SK-N-SH (cell line): ENCODE measurements around the gene TBC1D19. TPM values are rescaled to one million over a fixed set of nuclear protein-coding genes. Genes with fewer than 3 reads are reported as not detected.

Source experiments
- CTCF ChIA-PET: fragments of 300-600, 350-600 bp; formaldehyde crosslinking; extraction: SDS; loops from one replicate; lab custom pipeline; 2021; lab: Yijun Ruan, JAX
- POLR2A ChIA-PET: fragments of 350-600 bp; sonication (Branson Sonifier 250); formaldehyde crosslinking; extraction: SDS; loops from one replicate; lab custom pipeline; 2020; ENCODE audit warnings: antibody characterized with exemption, inconsistent platforms; lab: Yijun Ruan, JAX
- DNase-seq: peaks from one replicate; pipeline ENCODE4 v3.0.0; 2012
- H2AFZ ChIP-seq: fragments of 200-600 bp; sonication (generic); 2 replicates; pipeline ENCODE4 v1.8.1; 2016; ENCODE audit warnings: antibody characterized with exemption, mild to moderate bottlenecking, low read depth
- H3F3A ChIP-seq: fragments of 200-600 bp; sonication (generic); replicated peaks from 2 replicates; pipeline ENCODE3; 2016; ENCODE audit warnings: antibody characterized with exemption, mild to moderate bottlenecking; ENCODE audit not compliant: insufficient read depth
- H3K27ac ChIP-seq, 2 experiments: fragments of 200-500 bp in 1 of 2; fragments of 200-600 bp in 1 of 2; sonication (Bioruptor generic) in 1 of 2; sonication (generic), shearing (Covaris generic) in 1 of 2; 2 replicates each; pipeline versions ENCODE4 v1.5.1 to v1.6.1; 2014 to 2016; ENCODE audit warnings: low read depth in 2 of 2, inconsistent platforms in 1 of 2, low read length in 1 of 2, mild to moderate bottlenecking in 1 of 2, mixed read lengths in 1 of 2
- H3K27me3 ChIP-seq: fragments of 200-600 bp; sonication (generic), shearing (Covaris generic); 2 replicates; pipeline ENCODE4 v1.6.1; 2016; ENCODE audit warnings: mixed run types; ENCODE audit not compliant: insufficient read depth
- H3K36me3 ChIP-seq, 2 experiments: fragments of 200-500 bp in 1 of 2; fragments of 200-600 bp in 1 of 2; sonication (Bioruptor generic) in 1 of 2; sonication (generic) in 1 of 2; replicated peaks in 1 of 2; 2 replicates each; pipeline versions ENCODE3 to v1.5.1; 2014 to 2016; ENCODE audit warnings: low read length in 1 of 2, mild to moderate bottlenecking in 1 of 2; ENCODE audit not compliant: insufficient read depth in 2 of 2, control insufficient read depth in 1 of 2
- H3K4me1 ChIP-seq, 2 experiments: fragments of 200-500 bp in 1 of 2; fragments of 200-600 bp in 1 of 2; sonication (Bioruptor generic) in 1 of 2; sonication (generic), shearing (Covaris generic) in 1 of 2; 2 replicates each; pipeline versions ENCODE4 v1.5.1 to v1.6.1; 2014 to 2016; ENCODE audit warnings: low read depth in 1 of 2, low read length in 1 of 2, mixed run types in 1 of 2; ENCODE audit not compliant: insufficient read depth in 2 of 2, control insufficient read depth in 1 of 2
- H3K4me2 ChIP-seq: fragments of 200-600 bp; sonication (generic), shearing (Covaris generic); 2 replicates; pipeline ENCODE4 v1.6.1; 2017; ENCODE audit warnings: mixed run types
- H3K4me3 ChIP-seq, 2 experiments: fragments of 200-500 bp in 1 of 2; fragments of 200-600 bp in 1 of 2; sonication (Bioruptor generic) in 1 of 2; sonication (generic), shearing (Covaris generic) in 1 of 2; 2 replicates each; pipeline versions ENCODE4 v1.5.1 to v1.8.1; 2014 to 2016; ENCODE audit warnings: low read depth in 2 of 2, inconsistent platforms in 1 of 2, low read length in 1 of 2, mild to moderate bottlenecking in 1 of 2, mixed read lengths in 1 of 2, moderate library complexity in 1 of 2
- H3K79me2 ChIP-seq: fragments of 200-600 bp; sonication (generic); 2 replicates; pipeline ENCODE4 v1.8.1; 2017; ENCODE audit warnings: mild to moderate bottlenecking; ENCODE audit not compliant: insufficient read depth
- H3K9ac ChIP-seq: fragments of 200-600 bp; sonication (generic); 2 replicates; pipeline ENCODE4 v1.6.1; 2017; ENCODE audit warnings: mixed run types
- H3K9me2 ChIP-seq: fragments of 200-600 bp; sonication (generic); 2 replicates; pipeline ENCODE4 v1.6.1; 2017; ENCODE audit warnings: mixed run types
- H3K9me3 ChIP-seq: fragments of 200-600 bp; sonication (generic); 2 replicates; pipeline ENCODE4 v1.6.1; 2017; ENCODE audit warnings: mixed run types, mild to moderate bottlenecking, moderate library complexity
- H4K20me1 ChIP-seq: fragments of 200-600 bp; sonication (generic); 2 replicates; pipeline ENCODE4 v1.6.1; 2017; ENCODE audit warnings: mild to moderate bottlenecking, mixed run types; ENCODE audit not compliant: insufficient read depth
- CHD2 ChIP-seq: fragments of 150-350 bp; IDR thresholded peaks from 2 replicates; pipeline ENCODE4 v1.6.1; 2018; ENCODE audit warnings: low read length; ENCODE audit not compliant: partially characterized antibody
- FOXJ3 ChIP-seq: sonication (generic); formaldehyde crosslinking; IDR thresholded peaks from 2 replicates; pipeline ENCODE4 v1.5.1; 2020; ENCODE audit warnings: mild to moderate bottlenecking, missing genetic modification reagents
- GABPA ChIP-seq: IDR thresholded peaks from 2 replicates; pipeline ENCODE4 v1.4.0; 2012; ENCODE audit warnings: low read depth, mild to moderate bottlenecking
- GATA2 ChIP-seq: sonication (generic); formaldehyde crosslinking; IDR thresholded peaks from 2 replicates; pipeline ENCODE4 v1.5.0; 2020; ENCODE audit warnings: mild to moderate bottlenecking, missing genetic modification reagents
- NFIC ChIP-seq: IDR thresholded peaks from 2 replicates; pipeline ENCODE4 v1.4.0; 2012; ENCODE audit warnings: borderline replicate concordance
- NRF1 ChIP-seq: IDR thresholded peaks from 2 replicates; pipeline ENCODE4 v1.6.1; 2012; ENCODE audit warnings: low read depth, mild to moderate bottlenecking, low read length
- RFX5 ChIP-seq: IDR thresholded peaks from 2 replicates; pipeline ENCODE4 v1.6.1; 2012; ENCODE audit warnings: mild to moderate bottlenecking, improper control_type of control experiment, low read length
- RXRA ChIP-seq: IDR thresholded peaks from 2 replicates; pipeline ENCODE4 v1.4.0; 2012; ENCODE audit warnings: low read depth, mild to moderate bottlenecking, borderline replicate concordance
- TCF12 ChIP-seq: IDR thresholded peaks from 2 replicates; pipeline ENCODE4 v1.4.0; 2012
- TEAD4 ChIP-seq: IDR thresholded peaks from 2 replicates; pipeline ENCODE4 v1.4.0; 2012; ENCODE audit warnings: mild to moderate bottlenecking, borderline replicate concordance; ENCODE audit not compliant: insufficient read depth
- WGBS: methylation state at CpG from one replicate; pipeline ENCODE4 v1.1.6; 2017; ENCODE audit warnings: low lambda C conversion rate; 5-methylcytosine and 5-hydroxymethylcytosine counted together
- polyA plus RNA-seq, 3 experiments: library from polyadenylated mRNA; depleted of rRNA; stranded (reverse); fragments of >200 nt; gene quantifications; 2 replicates each; pipeline ENCODE4 v1.2.3, GENCODE V29; 2012
- TF ChIP-seq, protein P1 (sequence below): IDR thresholded peaks from 2 replicates; pipeline ENCODE4 v1.4.0; 2012; ENCODE audit warnings: low read depth, borderline replicate concordance
- TF ChIP-seq, protein P2 (sequence below): fragments of 150-350 bp; IDR thresholded peaks from 2 replicates; pipeline ENCODE4 v1.6.1; 2016; ENCODE audit warnings: mild to moderate bottlenecking, low read depth, low read length

The TBC1D19 gene
- polyA plus RNA-seq, 1 of the 3 experiments (the other 2 are of a cell fraction), result 4.2 TPM

DNA sequence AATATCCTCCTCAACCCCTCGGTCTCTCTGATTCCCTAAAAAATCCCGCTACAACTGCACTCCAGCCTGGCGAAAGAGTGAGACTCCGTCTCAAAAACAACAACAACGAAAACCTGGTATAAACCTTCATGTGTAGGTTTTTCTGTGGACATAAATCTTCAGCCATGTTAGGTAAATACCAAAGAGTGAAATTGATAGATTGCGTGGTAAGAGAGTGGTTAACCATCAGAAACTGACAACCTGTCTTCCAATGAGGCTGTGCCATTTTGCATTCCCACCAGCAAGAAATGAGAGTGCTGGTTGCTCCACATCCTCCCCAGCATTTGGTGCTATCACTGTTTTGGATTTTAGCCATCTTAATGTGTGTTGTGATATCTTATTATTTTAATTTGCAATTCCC, 10.9 kb downstream of the TBC1D19 start:
- no peaks in the 10 kb centered on the region for H3K4me1 ChIP-seq
- TF ChIP-seq, protein P1, sequence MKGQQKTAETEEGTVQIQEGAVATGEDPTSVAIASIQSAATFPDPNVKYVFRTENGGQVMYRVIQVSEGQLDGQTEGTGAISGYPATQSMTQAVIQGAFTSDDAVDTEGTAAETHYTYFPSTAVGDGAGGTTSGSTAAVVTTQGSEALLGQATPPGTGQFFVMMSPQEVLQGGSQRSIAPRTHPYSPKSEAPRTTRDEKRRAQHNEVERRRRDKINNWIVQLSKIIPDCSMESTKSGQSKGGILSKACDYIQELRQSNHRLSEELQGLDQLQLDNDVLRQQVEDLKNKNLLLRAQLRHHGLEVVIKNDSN, result no peak
- no peak for TF ChIP-seq RFX5
- TF ChIP-seq GABPA, result no peak
- no peak for TF ChIP-seq FOXJ3 (CRISPR knock-in tag)
- no peak for TF ChIP-seq RXRA
- ChIA-PET POLR2A (no interaction called here), CTCF (no interaction called here)
- H4K20me1 ChIP-seq, result 0 out of 2 replicates have a peak, but pooled peaks cover 3% of the 10 kb centered on the region
- no peak for DNase-seq
- H3K27me3 ChIP-seq, result no peaks in the 10 kb centered on the region
- no peak overlapping the region for H3K27ac ChIP-seq
- peaks cover 46% of the 10 kb centered on the region for H3K79me2 ChIP-seq
- H3K4me2 ChIP-seq, result no peak overlapping the region
- no peaks in the 10 kb centered on the region for H3K36me3 ChIP-seq
- no peak overlapping the region for H3K9ac ChIP-seq
- H3F3A ChIP-seq, result no peaks in the 10 kb centered on the region
- no peak overlapping the region for H2AFZ ChIP-seq
- H3K9me2 ChIP-seq, result no peaks in the 10 kb centered on the region
- WGBS, result 90% methylated on average over 6 of the region's 6 CpGs
- no peak overlapping the region for H3K4me3 ChIP-seq
- H3K9me3 ChIP-seq, result no peaks in the 10 kb centered on the region

DNA sequence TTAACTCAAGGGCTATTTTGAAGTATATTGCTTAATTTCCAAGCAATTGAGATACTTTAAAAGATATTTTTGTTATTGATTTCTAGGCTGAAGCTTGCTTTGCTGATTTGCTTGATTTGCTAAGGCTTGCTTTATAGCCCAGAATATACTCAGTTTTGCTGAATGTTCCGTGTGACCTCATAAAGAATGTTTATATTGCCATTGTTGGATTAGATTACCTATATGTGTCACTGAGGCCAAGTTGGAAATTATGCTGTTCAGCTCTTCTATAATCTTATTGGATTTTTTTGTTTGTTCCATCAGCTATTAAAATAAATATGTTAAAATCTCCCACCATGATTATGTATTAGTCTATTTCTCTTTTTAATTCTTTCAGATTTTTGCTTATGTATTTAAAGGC, 13.0 kb downstream of the TBC1D19 start:
- Histone ChIP-seq H3K9me2 (no peaks in the 10 kb centered on the region), H3F3A (no peaks in the 10 kb centered on the region), H4K20me1 (0 out of 2 replicates have a peak, but pooled peaks cover 3% of the 10 kb centered on the region), H3K9me3 (no peaks in the 10 kb centered on the region), H3K4me1 (no peaks in the 10 kb centered on the region), H3K9ac (no peak overlapping the region), H3K27ac (no peak overlapping the region), H3K36me3 (no peaks in the 10 kb centered on the region), H3K4me3 (no peak overlapping the region), H3K4me2 (no peak overlapping the region), H2AFZ (no peak overlapping the region), H3K79me2 (peaks cover 36% of the 10 kb centered on the region), H3K27me3 (no peaks in the 10 kb centered on the region)
- ChIA-PET CTCF (no interaction called here), POLR2A (interaction anchor here (0.7 kb wide), 1 partner anchor 13 kb away, joined by 3 read pairs; no protein-coding TSS in a partner anchor)
- no peak for DNase-seq
- TF ChIP-seq CHD2, result no peak
- no peak for TF ChIP-seq RXRA
- no peak for TF ChIP-seq NFIC
- no peak for TF ChIP-seq FOXJ3 (CRISPR knock-in tag)
- TF ChIP-seq, protein P2, sequence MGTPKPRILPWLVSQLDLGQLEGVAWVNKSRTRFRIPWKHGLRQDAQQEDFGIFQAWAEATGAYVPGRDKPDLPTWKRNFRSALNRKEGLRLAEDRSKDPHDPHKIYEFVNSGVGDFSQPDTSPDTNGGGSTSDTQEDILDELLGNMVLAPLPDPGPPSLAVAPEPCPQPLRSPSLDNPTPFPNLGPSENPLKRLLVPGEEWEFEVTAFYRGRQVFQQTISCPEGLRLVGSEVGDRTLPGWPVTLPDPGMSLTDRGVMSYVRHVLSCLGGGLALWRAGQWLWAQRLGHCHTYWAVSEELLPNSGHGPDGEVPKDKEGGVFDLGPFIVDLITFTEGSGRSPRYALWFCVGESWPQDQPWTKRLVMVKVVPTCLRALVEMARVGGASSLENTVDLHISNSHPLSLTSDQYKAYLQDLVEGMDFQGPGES, result no peak
- no peak for TF ChIP-seq GATA2 (CRISPR knock-in tag)
- TF ChIP-seq TCF12, result no peak
- TF ChIP-seq NRF1, result no peak
- TF ChIP-seq TEAD4, result no peak
- 85% methylated on average over 1 of the region's 1 CpG for WGBS
